Neural cell (in vitro differentiated cells): ENCODE data around the gene ZNF600. TPM values are rescaled to one million over a fixed set of nuclear protein-coding genes. Genes with fewer than 3 reads are reported as not detected.

Experiments used
- H2AFZ ChIP-seq: fragments of 200-600, 300-800 bp; sonication (generic), shearing (Covaris generic); 2 replicates; pipeline ENCODE4 v1.6.0; 2014; ENCODE audit warnings: low read depth, mild to moderate bottlenecking, antibody characterized with exemption, low read length, moderate library complexity
- H3F3A ChIP-seq: fragments of 200-600 bp; shearing (Covaris generic); 2 replicates; pipeline ENCODE4 v1.6.1; 2016; ENCODE audit warnings: mild to moderate bottlenecking, moderate library complexity, mixed read lengths, antibody characterized with exemption, low read length; ENCODE audit not compliant: insufficient read depth, poor library complexity, severe bottlenecking
- H3K27ac ChIP-seq: fragments of 200-600, 300-800 bp; sonication (generic), shearing (Covaris generic); 2 replicates; pipeline ENCODE4 v1.5.1; 2014; ENCODE audit warnings: mild to moderate bottlenecking, low read length, moderate library complexity
- H3K27me3 ChIP-seq: fragments of 300-800, 200-600 bp; sonication (generic), shearing (Covaris generic); 2 replicates; pipeline ENCODE4 v1.6.0; 2014; ENCODE audit warnings: mild to moderate bottlenecking, low read depth, low read length, moderate library complexity; ENCODE audit not compliant: insufficient read depth
- H3K36me3 ChIP-seq: fragments of 300-800, 200-600 bp; sonication (generic), shearing (Covaris generic); 2 replicates; pipeline ENCODE4 v1.5.1; 2014; ENCODE audit warnings: mild to moderate bottlenecking, antibody characterized with exemption, low read length, moderate library complexity; ENCODE audit not compliant: insufficient read depth
- H3K4me2 ChIP-seq: fragments of 300-800, 200-600 bp; sonication (generic), shearing (Covaris generic); 2 replicates; pipeline ENCODE4 v1.6.0; 2014; ENCODE audit warnings: mild to moderate bottlenecking, low read length
- H3K4me3 ChIP-seq: fragments of 300-800, 200-600 bp; sonication (generic), shearing (Covaris generic); 2 replicates; pipeline ENCODE4 v1.5.1; 2014; ENCODE audit warnings: mild to moderate bottlenecking, low read length, moderate library complexity
- H3K79me2 ChIP-seq: fragments of 200-600 bp; shearing (Covaris generic); replicated peaks from 2 replicates; pipeline ENCODE4 v1.6.0; 2014; ENCODE audit warnings: mild to moderate bottlenecking, low read length, moderate library complexity; ENCODE audit not compliant: insufficient read depth
- H3K9ac ChIP-seq: fragments of 300-800, 200-600 bp; sonication (generic), shearing (Covaris generic); 2 replicates; pipeline ENCODE4 v1.6.1; 2016; ENCODE audit warnings: mild to moderate bottlenecking, low read length, mixed read lengths
- H3K9me2 ChIP-seq: fragments of 200-600 bp; shearing (Covaris generic); 2 replicates; pipeline ENCODE4 v1.6.1; 2016; ENCODE audit warnings: mild to moderate bottlenecking, low read length, mixed read lengths; ENCODE audit not compliant: insufficient read depth
- H3K9me3 ChIP-seq: fragments of 200-600, 300-800 bp; sonication (generic), shearing (Covaris generic); 2 replicates; pipeline ENCODE4 v1.6.1; 2016; ENCODE audit warnings: mild to moderate bottlenecking, mixed run types, low read length, moderate library complexity, mixed read lengths
- H4K20me1 ChIP-seq: fragments of 200-600 bp; shearing (Covaris generic); 2 replicates; pipeline ENCODE4 v1.6.1; 2016; ENCODE audit warnings: mild to moderate bottlenecking, mixed run types; ENCODE audit not compliant: insufficient read depth
- CTCF ChIP-seq: fragments of 450-650 bp; IDR thresholded peaks from 2 replicates; pipeline ENCODE4 v1.5.1; 2014; ENCODE audit warnings: antibody characterized with exemption, mild to moderate bottlenecking, moderate library complexity; ENCODE audit not compliant: poor library complexity, severe bottlenecking
- EP300 ChIP-seq: fragments of 450-650 bp; conservative IDR thresholded peaks from 2 replicates; pipeline ENCODE4 v1.6.1; 2014; ENCODE audit warnings: antibody characterized with exemption, mild to moderate bottlenecking, moderate library complexity; ENCODE audit not compliant: poor library complexity, severe bottlenecking
- EZH2 ChIP-seq: fragments of 200-600, 300-800 bp; shearing (Covaris generic), sonication (generic); IDR thresholded peaks from 2 replicates; pipeline ENCODE4 v1.6.1; 2014; ENCODE audit warnings: antibody characterized with exemption, low read length, borderline replicate concordance, mild to moderate bottlenecking; ENCODE audit not compliant: insufficient read depth, poor library complexity, severe bottlenecking
- MXI1 ChIP-seq: fragments of 450-650 bp; conservative IDR thresholded peaks from 2 replicates; pipeline ENCODE4 v1.6.1; 2014; ENCODE audit warnings: antibody characterized with exemption, mild to moderate bottlenecking; ENCODE audit not compliant: poor library complexity, severe bottlenecking
- POLR2AphosphoS5 ChIP-seq: IDR thresholded peaks from 2 replicates; pipeline ENCODE4 v1.6.1; 2012
- RAD21 ChIP-seq: fragments of 450-650 bp; conservative IDR thresholded peaks from 2 replicates; pipeline ENCODE4 v1.6.1; 2014; ENCODE audit warnings: antibody characterized with exemption, mild to moderate bottlenecking, moderate library complexity
- REST ChIP-seq: IDR thresholded peaks from 2 replicates; pipeline ENCODE4 v1.6.1; 2012; ENCODE audit warnings: borderline replicate concordance
- SMC3 ChIP-seq: fragments of 450-650 bp; conservative IDR thresholded peaks from 2 replicates; pipeline ENCODE4 v1.6.1; 2014; ENCODE audit warnings: antibody characterized with exemption, mild to moderate bottlenecking, moderate library complexity; ENCODE audit not compliant: poor library complexity
- TAF1 ChIP-seq: IDR thresholded peaks from 2 replicates; pipeline ENCODE4 v1.6.1; 2012; ENCODE audit warnings: low read depth
- polyA plus RNA-seq: library from polyadenylated mRNA; depleted of rRNA; stranded (reverse); fragments of >200 nt; gene quantifications from 2 replicates; pipeline ENCODE4 v1.2.3, GENCODE V29; 2014

ZNF600 gene
- polyA plus RNA-seq, 1 donor from 2014 or later: 0.59 TPM

GRCh38 chr19:52735734-52736133 is 50.9 kb downstream of the ZNF600 start:
- H3K9me2 ChIP-seq: no peaks in the 10 kb centered on the region
- no peak overlapping the region for H3K4me2 ChIP-seq
- no peak overlapping the region for H3K9ac ChIP-seq
- H3K4me3 ChIP-seq: no peak overlapping the region
- H3K27me3 ChIP-seq: no peaks in the 10 kb centered on the region
- H3F3A ChIP-seq: no peaks in the 10 kb centered on the region
- no peaks in the 10 kb centered on the region for H3K79me2 ChIP-seq
- H3K9me3 ChIP-seq: no peaks in the 10 kb centered on the region
- H2AFZ ChIP-seq: no peak overlapping the region
- no peak for TF ChIP-seq SMC3
- no peak for TF ChIP-seq EZH2
- no peak overlapping the region for H3K27ac ChIP-seq
- no peaks in the 10 kb centered on the region for H4K20me1 ChIP-seq
- no peaks in the 10 kb centered on the region for H3K36me3 ChIP-seq

GRCh38 chr19:52734893-52735661 is 51.5 kb downstream of the ZNF600 start, which contains the start of gene ZNF611:
TSS of gene ZNF611 (minus strand) at chr19:52735044. CDS start at chr19:52715894, 19,150 bp downstream.
- no peaks in the 10 kb centered on the region for H3F3A ChIP-seq
- TF ChIP-seq CTCF (peak; percentile 71), MXI1 (peak; percentile 3), REST (no peak), TAF1 (peak; percentile 37), EP300 (no peak), POLR2AphosphoS5 (peak; percentile 82), EZH2 (no peak), SMC3 (peak; percentile 68), RAD21 (peak; percentile 59)
- H3K9me3 ChIP-seq: no peaks in the 10 kb centered on the region
- no peaks in the 10 kb centered on the region for H4K20me1 ChIP-seq
- no peaks in the 10 kb centered on the region for H3K9me2 ChIP-seq
- H3K4me2 ChIP-seq: peak within 1 kb of the TSS; percentile 51
- peak within 1 kb of the TSS; percentile 65 for H3K27ac ChIP-seq
- no peaks in the 10 kb centered on the region for H3K36me3 ChIP-seq
- H3K27me3 ChIP-seq: no peaks in the 10 kb centered on the region
- peak within 1 kb of the TSS; percentile 79 for H2AFZ ChIP-seq
- no peaks in the 10 kb centered on the region for H3K79me2 ChIP-seq
- H3K9ac ChIP-seq: peak within 1 kb of the TSS; percentile 72
- H3K4me3 ChIP-seq: peak within 1 kb of the TSS; percentile 74
